Subcutaneous adipose tissue (tissue), 4 donors: ENCODE results near the gene CDH23. TPM values are rescaled to one million over a fixed set of nuclear protein-coding genes. Genes with fewer than 3 reads are reported as not detected.

Source experiments
- CTCF ChIP-seq: fragments of 450-650 bp; IDR thresholded peaks from one replicate; pipeline ENCODE4 v1.5.1; 2016; ENCODE audit warnings: low read depth, mild to moderate bottlenecking, control low read depth, antibody characterized with exemption, moderate library complexity
- total RNA-seq, 4 donors: library from RNA; depleted of rRNA; stranded (reverse); fragments of >200 nt; gene quantifications; one replicate each; pipeline ENCODE4 v1.1.0, GENCODE V29; 2016

The CDH23 gene
- total RNA-seq, 4 donors from 2014 or later, result 14.3 to 74.8 (median 24.1) TPM

- no peak for TF ChIP-seq CTCF
Observed at GRCh38 chr10:71661779-71662336, 265.1 kb downstream of the CDH23 start.

- no peak for TF ChIP-seq CTCF
Observed at GRCh38 chr10:71663311-71663710, 266.6 kb downstream of the CDH23 start.

GRCh38 chr10:71664585-71664984 is 267.9 kb downstream of the CDH23 start:
- TF ChIP-seq CTCF, result no peak

- TF ChIP-seq CTCF, result no peak
Observed at GRCh38 chr10:71665456-71665855, 268.7 kb downstream of the CDH23 start.

GRCh38 chr10:71666639-71667386 is 270.1 kb downstream of the CDH23 start:
- no peak for TF ChIP-seq CTCF

- TF ChIP-seq CTCF, result no peak
Observed at GRCh38 chr10:71667387-71667752, 270.6 kb downstream of the CDH23 start.

GRCh38 chr10:71671994-71672946 is 275.6 kb downstream of the CDH23 start:
- no peak for TF ChIP-seq CTCF
